HEK293T (cell line): Measurements from ENCODE around the gene SFT2D3.

Source experiments
- CTCF ChIA-PET: fragments of 350-600 bp; formaldehyde crosslinking; extraction: SDS; loops from one replicate; lab custom pipeline; 2021; ENCODE audit warnings: antibody characterized with exemption, inconsistent platforms; lab: Yijun Ruan, JAX
- POLR2A ChIA-PET: fragments of 350-600 bp; formaldehyde crosslinking; extraction: SDS; loops from one replicate; lab custom pipeline; 2020; ENCODE audit warnings: antibody characterized with exemption, inconsistent platforms; lab: Yijun Ruan, JAX
- DNase-seq: peaks from one replicate; pipeline ENCODE4 v3.0.0; 2012; ENCODE audit warnings: mixed read lengths; ENCODE audit errors: extremely low spot score
- ARNT ChIP-seq: fragments of 450-650 bp; IDR thresholded peaks from 2 replicates; pipeline ENCODE4 v1.6.1; 2017; ENCODE audit warnings: mild to moderate bottlenecking
- BHLHE40 ChIP-seq: fragments of 450-650 bp; IDR thresholded peaks from 2 replicates; pipeline ENCODE4 v1.6.1; 2016; ENCODE audit warnings: mild to moderate bottlenecking, moderate library complexity, borderline replicate concordance
- CTBP1 ChIP-seq: fragments of 450-650 bp; IDR thresholded peaks from 2 replicates; pipeline ENCODE4 v1.6.1; 2016; ENCODE audit warnings: borderline replicate concordance
- ELF4 ChIP-seq: fragments of 450-650 bp; IDR thresholded peaks from 2 replicates; pipeline ENCODE4 v1.6.1; 2017; ENCODE audit warnings: antibody characterized with exemption
- FOXA1 ChIP-seq: fragments of 450-650 bp; IDR thresholded peaks from 2 replicates; pipeline ENCODE4 v1.6.1; 2016; ENCODE audit warnings: mild to moderate bottlenecking
- FOXK2 ChIP-seq: fragments of 450-650 bp; IDR thresholded peaks from 2 replicates; pipeline ENCODE4 v1.6.1; 2016; ENCODE audit warnings: mild to moderate bottlenecking
- FOXM1 ChIP-seq: fragments of 450-650 bp; IDR thresholded peaks from 2 replicates; pipeline ENCODE4 v1.6.1; 2017; ENCODE audit warnings: mild to moderate bottlenecking, borderline replicate concordance
- HDGF ChIP-seq: fragments of 450-650 bp; IDR thresholded peaks from 2 replicates; pipeline ENCODE4 v1.6.1; 2017; ENCODE audit warnings: antibody characterized with exemption, borderline replicate concordance
- L3MBTL2 ChIP-seq: fragments of 450-650 bp; conservative IDR thresholded peaks from 2 replicates; pipeline ENCODE4 v1.6.1; 2016; ENCODE audit warnings: mild to moderate bottlenecking
- LEF1 ChIP-seq: fragments of 450-650 bp; IDR thresholded peaks from 2 replicates; pipeline ENCODE4 v1.6.1; 2017; ENCODE audit warnings: mild to moderate bottlenecking, borderline replicate concordance
- NFRKB ChIP-seq: fragments of 450-650 bp; IDR thresholded peaks from 2 replicates; pipeline ENCODE4 v1.6.1; 2016; ENCODE audit warnings: mild to moderate bottlenecking, moderate library complexity
- PKNOX1 ChIP-seq: fragments of 450-650 bp; IDR thresholded peaks from 2 replicates; pipeline ENCODE4 v1.6.1; 2016
- SP1 ChIP-seq: fragments of 450-650 bp; IDR thresholded peaks from 2 replicates; pipeline ENCODE4 v1.6.1; 2017
- SUZ12 ChIP-seq: fragments of 450-650 bp; IDR thresholded peaks from 2 replicates; pipeline ENCODE4 v1.6.1; 2016; ENCODE audit warnings: mild to moderate bottlenecking
- TARDBP ChIP-seq: fragments of 450-650 bp; IDR thresholded peaks from 2 replicates; pipeline ENCODE4 v1.6.1; 2016
- ZNF384 ChIP-seq: fragments of 450-650 bp; IDR thresholded peaks from 2 replicates; pipeline ENCODE4 v1.6.1; 2016

Gene SFT2D3

GRCh38 chr2:127700527-127701192, 637 bp upstream of the SFT2D3 start:
- peak; percentile 28 for DNase-seq
- POLR2A ChIA-PET: interaction anchor here (0.9 to 1.7 kb wide), 4 partner anchors 10 to 27 kb away, joined by 3 to 6 read pairs (median 4); no protein-coding TSS in a partner anchor
- CTCF ChIA-PET: no interaction called here
- TF ChIP-seq ELF4 (no peak), ARNT (no peak), FOXM1 (no peak), L3MBTL2 (0 out of 2 replicates have a peak, but pooled peaks have one; percentile 12), FOXK2 (no peak), CTBP1 (no peak), LEF1 (no peak), BHLHE40 (no peak)

- TF ChIP-seq ARNT (peak; percentile 58; the same call in 1 of the 2 replicates), ZNF384 (no peak), LEF1 (0 out of 2 replicates have a peak, but pooled peaks have one; percentile 6), BHLHE40 (no peak), FOXM1 (0 out of 2 replicates have a peak, but pooled peaks have one; percentile 31), SP1 (no peak), FOXA1 (no peak), SUZ12 (no peak), FOXK2 (no peak), L3MBTL2 (peak; percentile 67)
- ChIA-PET POLR2A (interaction anchor here (0.8 to 1.7 kb wide), 8 partner anchors 9 to 175 kb away, joined by 3 to 6 read pairs (median 4); partner anchors contain the start of genes IWS1 and LIMS2), CTCF (interaction anchor here (1.1 kb wide), 1 partner anchor 111 kb away, joined by 5 read pairs; no protein-coding TSS in a partner anchor)
- DNase-seq: peak; percentile 78
Measured at GRCh38 chr2:127701651-127702394, 526 bp downstream of the SFT2D3 start.

GRCh38 chr2:127702395-127703009, 1.2 kb downstream of the SFT2D3 start:
- CTCF ChIA-PET: interaction anchor here (1.1 kb wide), 1 partner anchor 111 kb away, joined by 5 read pairs; no protein-coding TSS in a partner anchor
- TF ChIP-seq SP1 (no peak), HDGF (no peak), L3MBTL2 (peak; percentile 8; the same call in 1 of the 2 replicates)
- POLR2A ChIA-PET: interaction anchor here (0.8 to 1.6 kb wide), 5 partner anchors 23 to 176 kb away, joined by 3 to 4 read pairs (median 3); partner anchors contain the start of genes IWS1 and LIMS2
- DNase-seq: no peak

GRCh38 chr2:127703282-127703681, 2.0 kb downstream of the SFT2D3 start:
- no peak for TF ChIP-seq LEF1
- TF ChIP-seq NFRKB: no peak
- no peak for TF ChIP-seq FOXA1
- TF ChIP-seq ARNT: no peak
- no peak for TF ChIP-seq SP1
- no peak for TF ChIP-seq ELF4
- TF ChIP-seq L3MBTL2: no peak
- no peak for TF ChIP-seq TARDBP
- TF ChIP-seq PKNOX1: no peak
- TF ChIP-seq FOXK2: no peak
- TF ChIP-seq ZNF384: no peak
- no peak for TF ChIP-seq FOXM1
- TF ChIP-seq CTBP1: no peak
- no peak for DNase-seq
- CTCF ChIA-PET: interaction anchor here (1.2 kb wide), 1 partner anchor 103 kb away, joined by 3 read pairs; no protein-coding TSS in a partner anchor
- POLR2A ChIA-PET: interaction anchor here (1.0 kb wide), 1 partner anchor 51 kb away, joined by 4 read pairs; no protein-coding TSS in a partner anchor

- POLR2A ChIA-PET: interaction anchor here (0.6 to 1.7 kb wide), 3 partner anchors 10 to 51 kb away, joined by 3 read pairs; no protein-coding TSS in a partner anchor
- TF ChIP-seq FOXA1 (no peak), NFRKB (no peak), ZNF384 (no peak), L3MBTL2 (no peak), LEF1 (no peak)
- DNase-seq: no peak
- CTCF ChIA-PET: interaction anchor here (0.5 to 1.7 kb wide), 2 partner anchors 75 to 113 kb away, joined by 4 to 6 read pairs; no protein-coding TSS in a partner anchor
Measured at GRCh38 chr2:127704641-127705390, 3.5 kb downstream of the SFT2D3 start.

- no peak for TF ChIP-seq BHLHE40
- no peak for TF ChIP-seq LEF1
- no peak for TF ChIP-seq FOXK2
- TF ChIP-seq TARDBP: no peak
- no peak for TF ChIP-seq HDGF
- no peak for TF ChIP-seq SP1
- no peak for TF ChIP-seq NFRKB
- no peak for TF ChIP-seq L3MBTL2
- TF ChIP-seq FOXM1: no peak
- TF ChIP-seq PKNOX1: no peak
- TF ChIP-seq SUZ12: no peak
- TF ChIP-seq ZNF384: no peak
- no peak for TF ChIP-seq ARNT
- no peak for TF ChIP-seq ELF4
- TF ChIP-seq CTBP1: no peak
- TF ChIP-seq FOXA1: no peak
- POLR2A ChIA-PET: interaction anchor here (0.6 to 1.7 kb wide), 2 partner anchors 11 to 341 kb away, joined by 3 read pairs; no protein-coding TSS in a partner anchor
Measured at GRCh38 chr2:127705391-127706065, 4.2 kb downstream of the SFT2D3 start.

More at GRCh38 chr2:127705391-127706065, 4.2 kb downstream of the SFT2D3 start:
- CTCF ChIA-PET: interaction anchor here (1.7 kb wide), 1 partner anchor 114 kb away, joined by 6 read pairs; no protein-coding TSS in a partner anchor
- DNase-seq: no peak
